GM18951 (cell line): ENCODE data around the gene TMEM253.

ENCODE experiments used
- POLR2A ChIP-seq: IDR thresholded peaks from 4 replicates; pipeline ENCODE4 v1.6.1; 2011; ENCODE audit warnings: mild to moderate bottlenecking; ENCODE audit not compliant: insufficient read length, insufficient read depth; ENCODE audit errors: extremely low read depth
- in situ Hi-C: fragments of 300-500 bp; cut with MboI; formaldehyde crosslinking; loops from one replicate; pipeline ENCODE4 v1.12.0; 2022; ENCODE audit warnings: low sequenced_read_pairs, mixed read lengths, inconsistent platforms; ENCODE audit not compliant: unreplicated experiment

TMEM253 gene

DNA sequence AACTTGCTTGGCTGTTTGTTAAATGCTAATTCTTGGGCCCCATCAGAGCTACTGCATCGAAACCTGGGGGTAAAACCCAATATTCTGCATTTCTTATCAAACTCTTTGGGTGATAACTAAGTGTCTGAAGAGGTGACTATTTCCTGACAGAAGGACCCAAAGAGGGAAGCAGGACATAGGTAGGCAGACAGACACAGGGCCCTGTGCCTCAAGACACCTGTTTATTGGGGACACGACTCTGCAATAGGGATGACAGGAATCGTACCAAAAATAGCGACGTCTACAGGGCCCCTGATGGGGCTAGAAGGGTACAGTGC is 11.0 kb upstream of the TMEM253 start:
- TF ChIP-seq POLR2A, result no peak
- in situ Hi-C loops, result no loop called here

DNA sequence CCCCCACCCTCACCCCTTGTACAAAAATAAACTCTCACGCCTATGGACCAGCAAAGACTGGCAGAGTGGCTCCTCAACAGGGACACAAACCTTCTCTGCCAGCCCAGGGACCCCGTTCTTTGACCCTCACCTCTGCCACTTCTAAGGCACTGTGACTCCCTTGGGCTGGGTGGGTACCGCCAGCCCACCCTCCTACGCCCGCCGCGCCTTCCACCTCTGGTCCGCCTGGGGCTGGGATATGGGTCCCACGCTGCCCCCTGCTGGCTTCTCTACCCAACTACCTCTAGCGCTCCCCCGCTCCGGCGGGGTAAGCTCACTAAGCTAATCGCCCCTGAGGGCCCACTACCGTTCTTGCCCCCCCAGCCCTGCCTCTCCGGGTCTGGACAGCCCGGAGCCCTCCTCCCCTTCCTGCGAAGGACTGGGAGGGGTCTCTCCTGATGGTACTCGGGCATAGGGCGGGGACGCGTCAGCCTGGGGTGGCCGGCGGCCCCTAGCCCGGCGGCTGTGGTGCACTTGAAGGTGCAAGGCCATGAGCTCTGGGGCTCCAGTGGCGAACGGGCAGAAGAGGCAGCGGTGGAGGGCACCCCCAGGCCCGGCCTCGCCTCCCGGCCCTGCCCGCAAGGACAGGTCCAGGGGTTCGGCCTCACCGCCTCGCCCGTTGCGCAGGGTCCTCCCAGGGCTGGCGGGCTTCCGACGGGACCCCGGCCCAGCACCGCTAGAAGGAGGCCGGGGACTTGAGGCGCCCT is 10.5 kb upstream of the TMEM253 start:
- no peak for TF ChIP-seq POLR2A
- in situ Hi-C loops, result no loop called here

DNA sequence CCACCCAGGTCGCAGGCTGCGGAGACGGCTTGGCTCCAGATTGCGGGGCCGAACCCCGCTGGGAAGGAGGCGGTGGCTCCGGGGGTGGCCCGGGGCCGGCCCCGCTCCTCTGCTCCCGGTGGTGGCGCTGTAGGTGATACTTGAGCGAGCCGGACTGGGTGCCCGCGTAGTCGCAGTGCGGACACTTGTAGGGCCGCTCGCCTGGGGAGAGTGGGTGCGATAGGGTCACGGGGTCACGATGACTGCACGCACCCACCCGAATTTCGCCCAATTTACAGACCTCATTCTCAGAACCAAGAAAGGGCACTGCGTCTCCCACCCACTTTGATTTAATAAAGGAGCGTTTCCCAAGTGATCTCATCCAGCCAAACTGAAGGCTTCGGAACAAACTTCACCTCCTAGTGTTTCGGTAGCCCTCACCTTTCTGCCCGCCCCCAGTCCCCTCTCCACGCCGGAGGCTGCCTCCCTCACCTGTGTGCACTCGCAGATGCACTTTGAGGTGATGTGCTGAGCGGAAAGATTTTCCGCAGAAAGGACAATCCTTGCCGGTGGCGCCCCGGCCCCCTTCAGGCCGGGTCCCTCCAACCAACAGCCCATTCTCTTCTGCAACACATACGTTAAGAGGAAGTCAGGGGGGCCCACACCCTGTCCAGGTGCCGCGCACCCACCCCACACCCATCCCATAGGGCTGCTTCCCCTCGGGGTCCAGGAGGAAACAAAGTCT is 9.8 kb upstream of the TMEM253 start:
- in situ Hi-C loops, result no loop called here

DNA sequence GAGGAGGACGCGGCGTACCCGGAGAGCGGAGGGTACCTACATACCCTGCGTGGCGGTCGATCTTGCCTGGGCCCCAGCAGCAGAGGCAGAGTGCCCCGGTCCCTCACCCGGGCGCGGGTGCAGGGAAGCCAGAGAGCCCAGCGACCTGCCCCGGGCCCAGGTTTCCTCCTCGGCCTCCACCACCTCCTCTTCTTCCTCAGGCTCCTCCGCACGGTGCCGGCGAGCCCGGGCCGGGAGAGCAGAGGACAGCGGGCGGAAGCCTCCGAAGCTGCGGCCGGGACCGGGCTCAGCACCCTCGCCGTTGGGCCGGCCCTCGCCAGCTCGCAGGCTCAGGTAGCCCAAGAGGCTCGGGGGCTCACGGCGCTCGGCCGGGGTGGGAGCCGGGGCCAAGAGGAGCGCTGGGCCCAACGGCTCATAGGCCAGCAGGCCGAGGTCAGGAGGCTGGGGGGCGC is 9.0 kb upstream of the TMEM253 start:
- in situ Hi-C loops, result no loop called here
- no peak for TF ChIP-seq POLR2A

More for the DNA sequence above, 9.8 kb upstream of the TMEM253 start:
- TF ChIP-seq POLR2A, result no peak

DNA sequence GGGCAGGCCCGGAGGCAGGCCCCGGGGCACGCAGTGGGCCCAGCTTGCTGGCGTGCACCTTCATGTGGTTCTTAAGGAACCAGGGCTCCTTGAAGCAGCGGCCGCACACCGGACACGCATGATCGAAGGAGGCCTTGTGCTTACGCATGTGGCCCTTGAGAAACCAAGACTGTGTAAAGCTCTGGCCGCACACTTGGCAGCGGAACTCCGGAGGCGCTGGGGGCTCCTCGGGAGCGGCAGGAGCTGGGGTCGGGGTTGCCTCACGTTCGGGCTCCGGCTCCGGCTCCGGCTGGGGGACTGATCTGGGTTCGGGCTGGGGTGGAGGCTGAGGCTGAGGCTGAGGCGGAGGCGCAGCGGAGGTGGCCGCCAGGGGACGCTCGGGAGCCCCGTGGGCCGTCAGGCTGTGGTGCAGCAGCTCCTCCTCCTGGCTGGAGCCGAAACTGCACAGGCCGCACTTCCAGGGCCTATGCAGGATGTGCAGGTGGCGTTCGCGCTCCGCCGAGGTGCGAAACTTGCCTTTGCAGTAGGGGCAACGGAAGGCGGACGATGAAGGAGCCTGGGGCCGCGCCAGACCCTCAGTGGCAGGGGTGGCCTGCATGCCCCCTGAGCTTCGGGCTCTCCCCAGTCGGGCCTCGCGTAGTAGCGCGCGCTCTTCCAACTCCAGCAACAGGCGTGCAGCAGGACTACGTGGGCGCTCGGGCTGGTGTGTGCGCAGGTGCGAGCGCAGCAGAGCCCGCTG is 8.4 kb upstream of the TMEM253 start:
- TF ChIP-seq POLR2A, result no peak
- in situ Hi-C loops, result no loop called here

DNA sequence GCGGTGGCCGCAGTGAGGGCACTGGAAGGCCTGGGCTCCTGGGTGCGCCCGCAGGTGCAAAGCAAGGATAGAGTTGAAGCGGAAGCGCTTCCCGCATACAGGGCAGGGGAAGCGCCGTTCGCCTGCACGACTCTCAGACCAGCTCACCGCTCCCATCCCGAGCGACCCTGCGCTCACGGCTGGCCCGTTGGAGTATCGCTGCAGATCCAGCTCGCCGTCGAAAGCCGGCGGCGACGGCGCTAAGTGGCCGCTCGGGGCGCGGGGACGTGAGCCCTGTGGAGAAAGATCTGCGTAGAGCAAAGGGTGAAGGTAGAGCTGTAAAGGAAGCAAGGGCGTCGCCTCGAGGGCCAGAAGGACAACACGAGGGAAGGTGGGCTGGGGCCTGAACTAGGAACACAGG is 7.8 kb upstream of the TMEM253 start:
- in situ Hi-C loops, result no loop called here
- no peak for TF ChIP-seq POLR2A

DNA sequence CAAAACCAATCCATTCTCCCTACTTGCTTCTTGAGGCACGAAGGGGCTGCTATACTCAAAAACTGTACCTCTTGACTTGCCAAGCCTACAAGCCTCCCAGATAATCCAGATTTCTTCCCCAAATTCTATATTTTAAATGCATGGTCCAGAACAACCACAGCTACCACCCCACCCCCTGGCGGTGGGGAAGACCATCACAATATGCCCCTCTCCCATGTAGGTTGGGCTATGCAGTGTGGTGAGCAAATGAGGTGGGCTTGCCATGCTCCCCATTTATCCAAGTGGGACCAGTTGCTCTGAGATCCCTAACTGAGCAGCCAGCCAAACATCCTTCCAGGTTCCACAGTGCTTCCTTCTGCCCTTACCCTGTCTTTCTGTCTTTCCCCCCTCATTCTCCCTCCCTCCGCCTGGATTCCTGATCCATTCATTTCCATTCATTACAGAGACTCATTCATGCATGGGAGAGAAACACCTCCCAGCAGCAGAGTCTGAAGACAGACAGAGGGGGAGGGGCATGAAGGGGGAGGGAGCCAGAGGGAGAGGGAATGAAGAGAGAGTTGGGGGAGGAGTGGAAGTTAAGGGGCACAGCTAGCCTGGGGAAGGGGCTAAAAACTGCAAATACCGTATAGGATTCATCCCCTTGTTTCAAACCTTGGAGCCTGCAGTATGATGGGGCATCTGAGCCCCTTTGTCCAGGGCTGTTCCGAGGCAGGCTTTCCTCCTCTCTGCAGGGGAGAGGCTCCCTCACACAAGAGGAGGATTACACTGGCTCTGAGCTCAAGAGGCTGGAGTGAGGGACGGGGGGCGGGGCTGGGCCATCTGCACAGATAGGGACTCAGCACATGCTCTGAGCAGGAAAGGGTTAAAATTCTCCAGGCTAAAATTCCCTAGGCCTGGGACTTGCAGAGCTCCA is 6.8 kb upstream of the TMEM253 start:
- in situ Hi-C loops, result no loop called here
- TF ChIP-seq POLR2A, result no peak

DNA sequence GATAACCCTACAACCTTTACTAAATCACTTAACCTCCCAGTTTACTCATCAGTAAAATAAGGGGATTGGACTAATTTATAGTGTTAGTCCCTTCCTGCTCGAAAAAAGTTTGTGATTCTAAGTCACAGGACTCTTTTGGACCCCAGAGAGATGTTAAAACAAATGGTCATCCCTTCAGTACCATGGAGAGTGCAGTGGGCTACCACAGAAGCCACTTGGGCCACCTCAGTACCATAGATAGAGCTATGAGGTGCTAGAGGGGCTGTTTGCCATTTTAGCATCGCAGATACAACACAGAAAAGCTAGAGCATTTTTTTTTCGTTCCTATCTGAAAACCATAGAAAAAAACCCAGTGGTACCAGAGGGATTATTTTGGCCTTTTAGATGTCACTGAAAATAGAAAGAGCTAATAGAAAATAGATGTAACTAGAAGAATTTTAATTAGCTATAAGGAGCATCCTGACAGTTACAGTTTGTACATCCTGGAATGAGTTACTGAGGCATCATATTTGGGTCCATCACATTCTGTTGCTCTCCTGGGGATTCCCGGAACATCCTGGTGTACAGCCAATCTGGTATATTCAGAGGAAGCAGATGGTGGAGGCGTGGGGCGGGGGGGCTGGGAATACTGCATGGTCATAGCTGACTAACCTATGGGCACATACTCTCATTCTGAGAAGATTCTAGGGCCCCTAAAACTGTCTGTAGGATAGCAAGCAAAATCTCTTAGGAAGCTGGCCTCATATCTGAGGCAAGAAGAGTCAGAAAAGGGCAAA is 5.2 kb upstream of the TMEM253 start:
- in situ Hi-C loops, result no loop called here

DNA sequence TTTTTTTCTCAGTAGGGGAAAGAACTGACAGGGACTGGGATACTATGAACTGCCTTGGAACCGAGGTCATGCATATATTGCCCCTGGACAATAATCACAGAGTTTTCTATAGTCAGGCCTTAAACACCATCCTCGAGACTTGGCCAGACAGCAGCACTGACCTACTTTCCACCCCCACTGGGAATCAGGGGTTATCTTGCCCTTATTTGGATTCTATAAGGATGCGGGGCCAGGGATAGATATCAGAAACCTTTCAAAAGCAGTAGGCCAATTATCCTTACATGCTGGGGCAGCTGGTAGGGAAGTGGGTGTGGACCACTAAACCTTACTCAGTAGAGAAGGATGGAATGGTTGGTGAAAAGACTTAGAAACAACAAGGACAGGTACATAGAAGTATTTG is 4.4 kb upstream of the TMEM253 start:
- in situ Hi-C loops, result no loop called here
- no peak for TF ChIP-seq POLR2A

More for the DNA sequence above, 5.2 kb upstream of the TMEM253 start:
- no peak for TF ChIP-seq POLR2A

DNA sequence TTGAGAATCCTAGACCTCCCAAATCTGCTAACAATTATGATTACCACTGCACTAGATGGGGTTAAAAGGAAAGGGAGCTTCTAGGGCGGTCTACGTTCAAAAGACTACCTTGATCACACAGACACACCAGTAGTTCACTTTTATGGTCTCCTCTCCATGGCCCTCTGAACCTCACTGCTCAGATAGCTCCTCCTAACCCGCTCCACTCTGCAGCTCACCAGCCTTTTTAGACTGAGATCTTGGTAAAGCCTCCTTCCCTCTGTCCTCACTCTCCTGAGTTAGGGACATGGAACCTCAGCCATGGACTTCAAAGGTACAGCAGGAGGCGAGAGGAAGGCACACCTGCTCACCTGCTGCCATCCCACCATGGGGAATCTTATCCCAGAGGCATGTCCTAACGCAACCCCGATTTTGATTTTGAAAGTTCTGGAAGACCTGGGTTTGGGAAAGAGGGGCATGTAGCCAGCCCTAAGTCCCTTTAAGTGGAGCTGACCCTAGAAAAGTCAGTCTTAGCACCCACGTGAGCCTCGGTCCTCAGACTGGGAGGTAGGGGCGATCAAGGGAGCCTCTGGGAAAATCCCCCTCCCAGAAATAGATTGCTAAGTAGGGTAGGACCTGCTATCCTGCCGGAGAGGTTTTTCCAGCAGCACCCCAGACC is 3.8 kb upstream of the TMEM253 start:
- in situ Hi-C loops, result no loop called here

DNA sequence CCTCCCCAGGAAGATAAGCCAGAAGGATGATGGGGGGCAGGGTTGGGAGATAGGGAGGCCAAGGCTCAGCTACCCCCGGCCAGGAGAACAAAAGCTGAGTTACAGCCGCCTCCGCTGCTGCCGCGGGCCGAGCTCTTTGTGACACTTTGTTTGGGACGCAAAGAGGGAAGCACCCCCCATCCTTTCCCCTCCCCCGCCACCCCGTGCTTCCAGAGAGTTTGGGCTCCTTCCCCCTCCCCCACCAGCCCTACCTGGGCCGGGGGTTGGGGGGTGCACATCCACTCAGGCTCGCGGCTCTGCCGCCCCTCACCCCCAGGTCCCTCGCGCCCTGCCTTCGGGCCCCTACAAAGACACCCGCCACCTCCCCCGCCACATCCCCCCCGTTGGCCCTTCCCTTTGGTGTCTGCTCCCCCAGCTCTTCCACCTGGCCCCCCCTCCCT is 3.2 kb upstream of the TMEM253 start:
- in situ Hi-C loops, result no loop called here
- TF ChIP-seq POLR2A, result no peak

More for the DNA sequence above, 3.8 kb upstream of the TMEM253 start:
- TF ChIP-seq POLR2A, result no peak
